ENCODE measurements around the gene PCYT1A.
"Not testable (repeated sequence)": the region's sequence is repeated elsewhere in the genome, so short reads cannot be mapped to it uniquely, and the experiment has no call there.

PCYT1A gene

GRCh38 chr3:196287440-196288140 is at the start of gene PCYT1A:
PCYT1A (minus strand) TSS chr3:196287726; CDS start chr3:196270531, 17,195 bp downstream.
- peaks cover 23% of the 10 kb centered on the region for H3K36me3 Mint-ChIP-seq (ENCODE audit: low read depth)
- H3K27me3 Mint-ChIP-seq: no peaks in the 10 kb centered on the region
- H3K27ac Mint-ChIP-seq: peak within 1 kb of the TSS; percentile 97
- intact Hi-C loops (cut with micrococcal nuclease): loop anchor here (1.0 kb wide), 1 partner anchor 215 kb away; no protein-coding TSS in a partner anchor
- peak within 1 kb of the TSS; percentile 99 for H3K4me3 Mint-ChIP-seq
- H3K9me3 Mint-ChIP-seq: no peaks in the 10 kb centered on the region
- H3K4me1 Mint-ChIP-seq (ENCODE audit: low read depth): peaks cover 26% of the 10 kb centered on the region

- intact Hi-C loops (cut with micrococcal nuclease): no loop called here
- no peak overlapping the region for H3K27ac Mint-ChIP-seq
- no peaks in the 10 kb centered on the region for H3K36me3 Mint-ChIP-seq (ENCODE audit: low read depth)
- peaks cover 33% of the 10 kb centered on the region for H3K4me1 Mint-ChIP-seq (ENCODE audit: low read depth)
- no peaks in the 10 kb centered on the region for H3K9me3 Mint-ChIP-seq
- H3K27me3 Mint-ChIP-seq: peaks cover 2% of the 10 kb centered on the region
- H3K4me3 Mint-ChIP-seq: no peak overlapping the region
These were observed 49.0 kb upstream of the PCYT1A start for GRCh38 chr3:196336319-196337145.

- intact Hi-C loops (cut with micrococcal nuclease): no loop called here
- H3K4me3 Mint-ChIP-seq: no peak overlapping the region
- no peak overlapping the region for H3K27ac Mint-ChIP-seq
- no peaks in the 10 kb centered on the region for H3K9me3 Mint-ChIP-seq
- H3K36me3 Mint-ChIP-seq (ENCODE audit: low read depth): no peaks in the 10 kb centered on the region
- H3K27me3 Mint-ChIP-seq: peaks cover 2% of the 10 kb centered on the region
- H3K4me1 Mint-ChIP-seq (ENCODE audit: low read depth): peaks cover 24% of the 10 kb centered on the region
These were observed 48.0 kb upstream of the PCYT1A start for GRCh38 chr3:196335503-196335948.

DNA sequence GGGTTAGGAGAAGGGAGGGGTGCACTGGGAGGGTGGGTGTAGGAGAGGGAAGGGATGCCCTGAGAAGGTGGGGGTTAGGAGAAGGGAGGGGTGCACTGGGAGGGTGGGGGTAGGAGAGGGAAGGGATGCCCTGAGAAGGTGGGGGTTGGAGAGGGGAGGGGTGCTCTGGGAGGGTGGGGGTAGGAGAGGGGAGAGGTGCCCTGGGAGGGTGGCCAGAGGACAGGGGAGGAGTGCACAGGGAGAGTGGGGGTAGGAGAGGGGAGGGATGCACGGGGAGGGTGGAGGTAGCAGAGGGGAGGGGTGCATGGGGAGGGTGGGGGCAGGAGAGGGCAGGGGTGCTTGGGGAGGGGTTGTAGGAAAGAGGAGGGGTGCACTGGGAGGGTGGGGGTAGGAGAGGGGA is 47.5 kb upstream of the PCYT1A start:
- Mint-ChIP-seq H3K36me3 (ENCODE audit: low read depth) (no peaks in the 10 kb centered on the region), H3K27ac (no peak overlapping the region), H3K4me1 (ENCODE audit: low read depth) (peaks cover 20% of the 10 kb centered on the region), H3K4me3 (no peak overlapping the region), H3K27me3 (peaks cover 2% of the 10 kb centered on the region), H3K9me3 (no peaks in the 10 kb centered on the region)
- intact Hi-C loops (cut with micrococcal nuclease): no loop called here

DNA sequence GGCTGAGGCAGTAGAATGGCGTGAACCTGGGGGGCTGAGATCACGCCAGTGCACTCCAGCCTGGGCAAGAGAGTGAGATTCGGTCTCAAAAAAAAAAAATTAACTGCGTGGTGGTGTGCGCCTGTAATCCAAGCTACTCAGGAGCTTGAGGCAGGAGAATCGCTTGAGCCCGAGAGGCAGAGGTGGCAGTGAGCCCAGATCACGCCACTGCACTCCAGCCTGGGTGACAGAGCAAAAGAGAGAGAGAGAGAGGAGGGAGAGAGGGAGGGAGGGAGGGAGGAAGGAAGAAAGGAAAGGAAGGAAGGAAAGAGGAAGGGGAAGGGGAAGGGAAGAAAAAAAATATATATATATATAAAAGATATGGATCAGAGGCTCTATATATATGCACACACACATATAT is 44.6 kb upstream of the PCYT1A start:
- Mint-ChIP-seq H3K9me3 (no peaks in the 10 kb centered on the region), H3K4me1 (ENCODE audit: low read depth) (no peaks in the 10 kb centered on the region), H3K36me3 (ENCODE audit: low read depth) (no peaks in the 10 kb centered on the region), H3K27ac (no peak overlapping the region), H3K4me3 (no peak overlapping the region), H3K27me3 (peaks cover 3% of the 10 kb centered on the region)
- intact Hi-C loops (cut with micrococcal nuclease): no loop called here

DNA sequence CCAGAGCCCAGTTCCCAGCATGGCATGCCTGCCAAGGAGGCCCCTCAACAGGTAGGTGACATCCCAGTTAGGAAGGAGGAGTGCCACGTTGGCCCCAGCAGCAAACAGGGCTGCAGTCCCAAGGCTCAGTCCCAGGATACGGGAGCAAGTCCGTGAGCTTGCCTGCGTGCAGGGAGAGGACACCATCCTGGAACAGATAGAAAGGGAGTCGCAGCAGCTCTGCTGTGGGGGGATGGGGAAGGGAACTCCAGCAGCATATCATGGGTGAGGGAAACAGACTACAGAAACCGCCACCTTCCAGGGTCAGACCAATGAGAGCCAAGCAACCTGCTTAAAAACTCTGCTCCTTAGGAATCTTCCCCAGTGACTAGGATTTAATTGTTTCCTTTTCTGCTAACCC is 39.9 kb upstream of the PCYT1A start:
- Mint-ChIP-seq H3K4me3 (no peak overlapping the region), H3K27me3 (peaks cover 1% of the 10 kb centered on the region), H3K4me1 (ENCODE audit: low read depth) (peaks cover 13% of the 10 kb centered on the region), H3K36me3 (ENCODE audit: low read depth) (no peaks in the 10 kb centered on the region), H3K9me3 (no peaks in the 10 kb centered on the region), H3K27ac (no peak overlapping the region)
- intact Hi-C loops (cut with micrococcal nuclease): no loop called here

- no peak overlapping the region for H3K27ac Mint-ChIP-seq
- no peaks in the 10 kb centered on the region for H3K9me3 Mint-ChIP-seq
- H3K36me3 Mint-ChIP-seq (ENCODE audit: low read depth): no peaks in the 10 kb centered on the region
- H3K4me1 Mint-ChIP-seq (ENCODE audit: low read depth): peaks cover 18% of the 10 kb centered on the region
- peaks cover 1% of the 10 kb centered on the region for H3K27me3 Mint-ChIP-seq
- no peak overlapping the region for H3K4me3 Mint-ChIP-seq
- intact Hi-C loops (cut with micrococcal nuclease): no loop called here
These were observed 39.4 kb upstream of the PCYT1A start for GRCh38 chr3:196326936-196327335.

DNA sequence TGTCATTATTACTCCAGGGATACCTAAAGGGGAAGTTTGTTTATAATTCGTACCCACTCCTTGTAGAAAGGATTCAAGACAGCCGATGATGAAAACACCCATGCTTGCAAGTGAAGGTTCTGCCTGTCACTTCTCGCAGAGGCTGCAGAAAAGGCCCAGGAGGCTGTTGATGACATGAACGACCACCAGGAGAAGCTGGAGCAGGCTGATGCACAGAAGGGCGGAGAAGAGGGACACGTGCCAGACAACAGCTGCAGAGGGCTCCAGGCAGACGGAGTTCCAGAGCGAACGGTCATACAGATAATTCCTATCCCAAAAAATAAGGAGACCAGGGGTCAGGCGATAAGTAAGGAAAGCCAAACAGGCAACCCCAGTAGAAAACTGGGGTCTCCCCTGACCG is 36.2 kb upstream of the PCYT1A start:
- intact Hi-C loops (cut with micrococcal nuclease): no loop called here
- Mint-ChIP-seq H3K4me1 (ENCODE audit: low read depth) (peaks cover 44% of the 10 kb centered on the region), H3K27ac (no peak overlapping the region), H3K4me3 (no peak overlapping the region), H3K9me3 (no peaks in the 10 kb centered on the region), H3K27me3 (no peaks in the 10 kb centered on the region), H3K36me3 (ENCODE audit: low read depth) (no peaks in the 10 kb centered on the region)

- Mint-ChIP-seq H3K27me3 (no peaks in the 10 kb centered on the region), H3K27ac (no peak overlapping the region), H3K4me3 (no peak overlapping the region), H3K4me1 (ENCODE audit: low read depth) (peaks cover 44% of the 10 kb centered on the region), H3K36me3 (ENCODE audit: low read depth) (peaks cover 5% of the 10 kb centered on the region), H3K9me3 (no peaks in the 10 kb centered on the region)
- intact Hi-C loops (cut with micrococcal nuclease): no loop called here
These were observed 35.5 kb upstream of the PCYT1A start for GRCh38 chr3:196323016-196323415.

- intact Hi-C loops (cut with micrococcal nuclease): no loop called here
- Mint-ChIP-seq H3K36me3 (ENCODE audit: low read depth) (peaks cover 16% of the 10 kb centered on the region), H3K27ac (peak overlapping the region; percentile 35), H3K4me3 (peak overlapping the region; percentile 28), H3K4me1 (ENCODE audit: low read depth) (peaks cover 51% of the 10 kb centered on the region), H3K9me3 (no peaks in the 10 kb centered on the region), H3K27me3 (no peaks in the 10 kb centered on the region)
These were observed 33.6 kb upstream of the PCYT1A start for GRCh38 chr3:196321162-196321561.

DNA sequence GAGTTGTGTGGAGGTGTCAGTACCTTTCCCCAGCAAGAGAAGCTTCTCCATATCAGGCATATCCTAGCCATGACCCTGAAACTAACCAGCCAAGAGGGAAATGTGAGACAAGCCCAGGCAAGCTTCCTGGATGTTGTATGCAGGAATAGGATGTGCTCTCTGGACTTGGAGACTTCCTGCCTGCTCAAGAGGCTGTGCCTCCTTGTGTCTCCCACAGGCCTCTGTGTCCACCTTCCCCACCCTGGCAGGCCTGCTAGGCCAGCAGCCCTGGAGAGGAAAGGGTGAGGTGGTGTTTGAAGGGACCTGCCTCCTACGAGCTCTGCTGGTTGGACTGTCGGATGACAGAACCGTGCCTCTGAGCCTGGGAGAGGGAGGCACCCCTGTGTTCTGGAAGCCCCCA is 32.6 kb upstream of the PCYT1A start:
- Mint-ChIP-seq H3K4me3 (no peak overlapping the region), H3K9me3 (no peaks in the 10 kb centered on the region), H3K36me3 (ENCODE audit: low read depth) (peaks cover 16% of the 10 kb centered on the region), H3K27me3 (no peaks in the 10 kb centered on the region), H3K27ac (peak overlapping the region; percentile 18), H3K4me1 (ENCODE audit: low read depth) (peaks cover 49% of the 10 kb centered on the region)
- intact Hi-C loops (cut with micrococcal nuclease): no loop called here

- peak within 1 kb of the TSS; percentile 94 for H3K27ac Mint-ChIP-seq
- H3K9me3 Mint-ChIP-seq: no peaks in the 10 kb centered on the region
- H3K36me3 Mint-ChIP-seq (ENCODE audit: low read depth): peaks cover 16% of the 10 kb centered on the region
- intact Hi-C loops (cut with micrococcal nuclease): loop anchor here (5.0 kb wide), 1 partner anchor 114 kb away; the partner anchor contains the start of gene UBXN7
- H3K4me3 Mint-ChIP-seq: peak within 1 kb of the TSS; percentile 98
- peaks cover 41% of the 10 kb centered on the region for H3K4me1 Mint-ChIP-seq (ENCODE audit: low read depth)
- H3K27me3 Mint-ChIP-seq: no peaks in the 10 kb centered on the region
These were observed 30.4 kb upstream of the PCYT1A start, which contains the start of gene DYNLT2B for GRCh38 chr3:196317687-196318467. DYNLT2B (minus strand) TSS chr3:196318240; CDS start chr3:196318152, 88 bp downstream.

GRCh38 chr3:196316799-196317686 is 29.5 kb upstream of the PCYT1A start:
- peak overlapping the region; percentile 98 for H3K4me3 Mint-ChIP-seq
- peaks cover 16% of the 10 kb centered on the region for H3K36me3 Mint-ChIP-seq (ENCODE audit: low read depth)

More at GRCh38 chr3:196316799-196317686, 29.5 kb upstream of the PCYT1A start:
- not testable (repeated sequence) for H3K27me3 Mint-ChIP-seq, H3K9me3 Mint-ChIP-seq
- intact Hi-C loops (cut with micrococcal nuclease): loop anchor here (5.0 kb wide), 1 partner anchor 115 kb away; the partner anchor contains the start of gene UBXN7
- peaks cover 34% of the 10 kb centered on the region for H3K4me1 Mint-ChIP-seq (ENCODE audit: low read depth)
- H3K27ac Mint-ChIP-seq: peak overlapping the region; percentile 94

Measured in dendritic cell treated with granulocyte-macrophage colony-stimulating factor and Interleukin-4, amounts not matched to agents 40 ng/mL and 50 ng/mL, for 4 days (primary cell).